ENCODE measurements around the gene WNK3.
"Not testable (repeated sequence)": the region's sequence is repeated elsewhere in the genome, so short reads cannot be mapped to it uniquely, and the experiment has no call there.

The WNK3 gene

GRCh38 chrX:54357414-54358377, at the start of gene WNK3:
TSS of gene WNK3 (minus strand) at chrX:54358046.
- peak; percentile 40 for DNase-seq

GRCh38 chrX:54407266-54407665, 49.4 kb upstream of the WNK3 start:
- no peak for DNase-seq

GRCh38 chrX:54397113-54397512, 39.3 kb upstream of the WNK3 start:
- no peak for DNase-seq

- DNase-seq: no peak
These were observed 28.5 kb upstream of the WNK3 start for GRCh38 chrX:54386314-54386713.

- not testable (repeated sequence) for DNase-seq
These were observed 26.8 kb upstream of the WNK3 start for GRCh38 chrX:54384661-54385060.

- no peak for DNase-seq
These were observed 1.6 kb upstream of the WNK3 start for GRCh38 chrX:54359408-54359807.

GRCh38 chrX:54358424-54359211, 772 bp upstream of the WNK3 start:
- DNase-seq: peak; percentile 16

- no peak for DNase-seq
These were observed 5.2 kb downstream of the WNK3 start for GRCh38 chrX:54352677-54353076.

- DNase-seq: not testable (repeated sequence)
These were observed 20.5 kb downstream of the WNK3 start for GRCh38 chrX:54337383-54337782.

- DNase-seq: no peak
These were observed 32.8 kb downstream of the WNK3 start for GRCh38 chrX:54325077-54325476.

GRCh38 chrX:54320067-54320466, 37.8 kb downstream of the WNK3 start:
- DNase-seq: no peak

GRCh38 chrX:54306379-54306778, 51.5 kb downstream of the WNK3 start:
- DNase-seq: no peak

- DNase-seq: no peak
These were observed 56.3 kb downstream of the WNK3 start for GRCh38 chrX:54301516-54301915.

GRCh38 chrX:54294306-54294705, 63.5 kb downstream of the WNK3 start:
- no peak for DNase-seq

GRCh38 chrX:54292755-54293154, 65.1 kb downstream of the WNK3 start:
- no peak for DNase-seq

GRCh38 chrX:54291758-54292157, 66.1 kb downstream of the WNK3 start:
- no peak for DNase-seq

- peak; percentile 46 for DNase-seq
These were observed 68.9 kb downstream of the WNK3 start for GRCh38 chrX:54288968-54289367.

- no peak for DNase-seq
These were observed 69.6 kb downstream of the WNK3 start for GRCh38 chrX:54288277-54288676.

GRCh38 chrX:54281676-54282075, 76.2 kb downstream of the WNK3 start:
- DNase-seq: no peak

GRCh38 chrX:54280466-54280865, 77.4 kb downstream of the WNK3 start:
- DNase-seq: no peak

- no peak for DNase-seq
These were observed 86.2 kb downstream of the WNK3 start for GRCh38 chrX:54271664-54272063.

GRCh38 chrX:54248309-54248708, 109.5 kb downstream of the WNK3 start:
- peak; percentile 30 for DNase-seq

GRCh38 chrX:54246866-54247265, 111.0 kb downstream of the WNK3 start:
- DNase-seq: no peak

GRCh38 chrX:54238588-54238987, 119.3 kb downstream of the WNK3 start:
- no peak for DNase-seq

Data from hematopoietic multipotent progenitor cell treated with erythropoietin and hydrocortisone succinate and interleukin-3 and kit ligand, for 6 days (in vitro differentiated cells).